ENCODE measurements around the gene THAP4. TPM values are rescaled to one million over a fixed set of nuclear protein-coding genes. Genes with fewer than 3 reads are reported as not detected.

THAP4 gene
- total RNA-seq, 1 donor from 2014 or later: 40.9 TPM

GRCh38 chr2:241534701-241535375, 102.1 kb downstream of the THAP4 start:
- Mint-ChIP-seq H3K4me3 (ENCODE audit: unreplicated experiment) (no peak overlapping the region), H3K27ac (ENCODE audit: unreplicated experiment) (no peak overlapping the region), H3K36me3 (ENCODE audit: low read depth) (no peaks in the 10 kb centered on the region), H3K4me1 (ENCODE audit: low read depth) (no peaks in the 10 kb centered on the region), H3K9me3 (ENCODE audit: low read depth) (no peaks in the 10 kb centered on the region), H3K27me3 (ENCODE audit: low read depth) (peaks cover 6% of the 10 kb centered on the region)
- peak; percentile 85 for DNase-seq (ENCODE audit: low spot score)
- no peak for TF ChIP-seq CTCF (IDR thresholded peaks at IDR 0.05)

Other genes with a start within 250 kb of the THAP4 start
- 158 to 174 TPM (median 169 TPM) in 3 replicates for gene STK25, start 128.6 kb downstream of the THAP4 start, total RNA-seq
- gene BOK, start 78.4 kb downstream of the THAP4 start, total RNA-seq: 28.5 to 46.8 TPM (median 44.6 TPM) in 3 replicates
- 53.1 to 64.0 TPM (median 57.2 TPM) in 3 replicates for gene ATG4B, start 535 bp upstream of the THAP4 start, total RNA-seq
- gene DTYMK, start 49.7 kb upstream of the THAP4 start, total RNA-seq: 22.7 to 32.7 TPM (median 23.1 TPM) in 3 replicates
- 13.8 to 25.2 TPM (median 16.3 TPM) in 3 replicates for gene ING5, start 64.9 kb upstream of the THAP4 start, total RNA-seq
- 14.5 to 26.3 TPM (median 16.6 TPM) in 3 replicates for gene D2HGDH, start 97.5 kb upstream of the THAP4 start, total RNA-seq
- gene GAL3ST2, start 139.7 kb upstream of the THAP4 start, total RNA-seq: 0.52 to 1.3 TPM in 2 of 3 replicates, not detected in the other
- 0.42 to 1.3 TPM (median 0.85 TPM) in 3 replicates for gene NEU4, start 172.0 kb upstream of the THAP4 start, total RNA-seq
- gene PDCD1, start 221.7 kb upstream of the THAP4 start, total RNA-seq: not detected in 3 replicates
- not detected in 3 replicates for gene RTP5, start 232.6 kb upstream of the THAP4 start, total RNA-seq